ENCODE results near the gene SLC25A53. TPM values are rescaled to one million over a fixed set of nuclear protein-coding genes. Genes with fewer than 3 reads are reported as not detected.
A peak's percentile ranks its signal among the peaks of the same experiment; 100 is the strongest.

SLC25A53 gene
- total RNA-seq, 1 donor = 7.6 TPM

- Histone ChIP-seq H3K27me3 (ENCODE audit: insufficient read depth, low read length) (peaks cover 3% of the 10 kb centered on the region), H3K9me3 (ENCODE audit: low read depth, low read length) (no peaks in the 10 kb centered on the region), H3K4me1 (ENCODE audit: insufficient read depth, low read length) (peaks cover 6% of the 10 kb centered on the region), H3K36me3 (ENCODE audit: insufficient read depth, low read length) (no peaks in the 10 kb centered on the region), H3K4me2 (ENCODE audit: insufficient read depth, low read length) (peak overlapping the region; percentile 76), H3K27ac (ENCODE audit: low read depth, low read length) (peak overlapping the region; percentile 49), H4K20me1 (ENCODE audit: insufficient read depth, low read length) (peaks cover 4% of the 10 kb centered on the region), H2AFZ (ENCODE audit: low read length) (peak overlapping the region; percentile 81), H3K4me3 (ENCODE audit: insufficient read depth, low read length) (peak overlapping the region; percentile 81), H3K79me2 (ENCODE audit: insufficient read depth, low read length) (peaks cover 45% of the 10 kb centered on the region)
- peak; percentile 82 for DNase-seq (ENCODE audit: insufficient read length, low spot score, missing footprints)
- TF ChIP-seq, protein P1, sequence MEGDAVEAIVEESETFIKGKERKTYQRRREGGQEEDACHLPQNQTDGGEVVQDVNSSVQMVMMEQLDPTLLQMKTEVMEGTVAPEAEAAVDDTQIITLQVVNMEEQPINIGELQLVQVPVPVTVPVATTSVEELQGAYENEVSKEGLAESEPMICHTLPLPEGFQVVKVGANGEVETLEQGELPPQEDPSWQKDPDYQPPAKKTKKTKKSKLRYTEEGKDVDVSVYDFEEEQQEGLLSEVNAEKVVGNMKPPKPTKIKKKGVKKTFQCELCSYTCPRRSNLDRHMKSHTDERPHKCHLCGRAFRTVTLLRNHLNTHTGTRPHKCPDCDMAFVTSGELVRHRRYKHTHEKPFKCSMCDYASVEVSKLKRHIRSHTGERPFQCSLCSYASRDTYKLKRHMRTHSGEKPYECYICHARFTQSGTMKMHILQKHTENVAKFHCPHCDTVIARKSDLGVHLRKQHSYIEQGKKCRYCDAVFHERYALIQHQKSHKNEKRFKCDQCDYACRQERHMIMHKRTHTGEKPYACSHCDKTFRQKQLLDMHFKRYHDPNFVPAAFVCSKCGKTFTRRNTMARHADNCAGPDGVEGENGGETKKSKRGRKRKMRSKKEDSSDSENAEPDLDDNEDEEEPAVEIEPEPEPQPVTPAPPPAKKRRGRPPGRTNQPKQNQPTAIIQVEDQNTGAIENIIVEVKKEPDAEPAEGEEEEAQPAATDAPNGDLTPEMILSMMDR (IDR thresholded peaks at IDR 0.05; ENCODE audit: extremely low read depth, low read depth, low read length) = no peak
These were observed 10.1 kb upstream of the SLC25A53 start for GRCh38 chrX:104166735-104167436.

GRCh38 chrX:104165894-104166734, 9.3 kb upstream of the SLC25A53 start, which contains the start of gene FAM199X:
FAM199X (plus strand) TSS chrX:104166453; CDS start chrX:104166786, 333 bp downstream.
- Histone ChIP-seq H3K9me3 (ENCODE audit: low read depth, low read length) (no peaks in the 10 kb centered on the region), H3K4me1 (ENCODE audit: insufficient read depth, low read length) (peaks cover 6% of the 10 kb centered on the region), H2AFZ (ENCODE audit: low read length) (peak within 1 kb of the TSS; percentile 95), H3K36me3 (ENCODE audit: insufficient read depth, low read length) (no peaks in the 10 kb centered on the region), H3K27me3 (ENCODE audit: insufficient read depth, low read length) (peaks cover 3% of the 10 kb centered on the region), H3K27ac (ENCODE audit: low read depth, low read length) (peak within 1 kb of the TSS; percentile 49), H3K4me2 (ENCODE audit: insufficient read depth, low read length) (peak within 1 kb of the TSS; percentile 91), H4K20me1 (ENCODE audit: insufficient read depth, low read length) (peaks cover 4% of the 10 kb centered on the region), H3K79me2 (ENCODE audit: insufficient read depth, low read length) (peaks cover 45% of the 10 kb centered on the region), H3K4me3 (ENCODE audit: insufficient read depth, low read length) (peak within 1 kb of the TSS; percentile 81)
- TF ChIP-seq, protein P1 (IDR thresholded peaks at IDR 0.05; ENCODE audit: extremely low read depth, low read depth, low read length) = peak; percentile 44
- peak; percentile 95 for DNase-seq (ENCODE audit: insufficient read length, low spot score, missing footprints)

GRCh38 chrX:104151037-104151436, 5.8 kb downstream of the SLC25A53 start:
- no peaks in the 10 kb centered on the region for H3K36me3 ChIP-seq (ENCODE audit: insufficient read depth, low read length)
- DNase-seq (ENCODE audit: insufficient read length, low spot score, missing footprints) = no peak
- peaks cover 36% of the 10 kb centered on the region for H3K79me2 ChIP-seq (ENCODE audit: insufficient read depth, low read length)
- H3K4me3 ChIP-seq (ENCODE audit: insufficient read depth, low read length) = no peak overlapping the region
- no peak overlapping the region for H3K27ac ChIP-seq (ENCODE audit: low read depth, low read length)
- H3K27me3 ChIP-seq (ENCODE audit: insufficient read depth, low read length) = no peaks in the 10 kb centered on the region
- no peaks in the 10 kb centered on the region for H3K9me3 ChIP-seq (ENCODE audit: low read depth, low read length)
- H2AFZ ChIP-seq (ENCODE audit: low read length) = no peak overlapping the region
- no peaks in the 10 kb centered on the region for H4K20me1 ChIP-seq (ENCODE audit: insufficient read depth, low read length)
- TF ChIP-seq, protein P1 (IDR thresholded peaks at IDR 0.05; ENCODE audit: extremely low read depth, low read depth, low read length) = no peak
- H3K4me1 ChIP-seq (ENCODE audit: insufficient read depth, low read length) = no peaks in the 10 kb centered on the region
- H3K4me2 ChIP-seq (ENCODE audit: insufficient read depth, low read length) = no peak overlapping the region
